ENCODE data around the gene FAM193B.

FAM193B gene

DNA sequence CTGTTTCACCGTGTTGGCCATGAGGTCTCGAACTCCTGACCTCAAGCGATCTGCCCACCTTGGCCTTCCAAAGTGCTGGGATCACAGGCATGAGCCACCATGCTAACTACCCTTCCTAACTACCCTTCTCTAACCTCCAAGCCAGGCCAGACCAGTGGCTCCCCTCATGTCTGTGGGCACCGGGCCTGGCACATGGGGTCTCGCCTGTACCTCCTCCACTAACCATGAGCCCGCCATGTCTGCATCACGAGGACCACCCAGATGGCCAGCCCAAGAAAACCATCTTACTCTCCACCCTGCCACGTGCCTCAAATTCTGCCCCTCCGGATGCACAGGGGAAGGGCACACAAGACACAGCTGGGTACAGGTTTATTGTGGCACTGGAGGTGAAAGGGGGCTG is 71.3 kb downstream of the FAM193B start:
- DNase-seq: no peak

DNA sequence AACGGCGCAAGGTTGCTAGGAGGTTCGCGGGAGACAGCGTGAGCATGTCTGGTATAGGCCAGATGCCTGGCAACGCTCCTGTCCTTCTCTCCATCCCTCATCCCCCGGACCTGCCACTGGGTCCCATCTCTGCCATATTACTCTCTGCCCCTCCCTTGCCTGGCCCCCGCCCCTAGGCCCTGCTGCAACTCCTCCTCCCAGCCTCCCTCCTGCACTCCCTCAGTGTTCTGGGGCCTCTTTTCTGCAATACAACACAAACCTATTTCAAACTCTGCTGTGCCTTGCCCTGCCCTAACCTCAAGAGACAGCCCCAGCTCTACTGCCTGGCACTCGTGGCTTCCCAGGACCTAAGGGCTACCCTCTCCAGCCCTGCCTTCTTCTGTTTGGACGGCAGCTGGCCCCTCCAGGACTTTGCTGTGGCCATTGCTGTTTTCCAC is 72.0 kb downstream of the FAM193B start:
- no peak for DNase-seq

DNA sequence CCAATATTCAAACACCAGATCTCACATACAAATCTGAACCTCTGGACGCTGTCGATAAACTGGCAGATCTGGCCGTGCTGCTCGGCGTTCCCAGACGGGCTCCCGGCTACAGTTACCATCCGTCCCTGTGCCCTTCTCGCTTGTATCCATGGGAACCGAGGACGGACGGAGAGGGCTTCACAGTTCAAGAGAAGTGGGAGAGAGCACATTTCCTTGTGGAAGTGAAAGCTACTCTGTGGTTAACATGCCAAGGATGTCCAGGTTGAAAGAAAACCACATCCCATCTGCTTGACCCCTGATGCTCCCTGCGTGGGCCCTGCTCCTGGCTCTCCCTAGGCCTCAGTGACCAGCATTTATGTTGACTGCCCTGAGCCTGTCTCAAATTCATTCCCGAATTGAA is 74.6 kb downstream of the FAM193B start:
- DNase-seq: peak; percentile 98

DNA sequence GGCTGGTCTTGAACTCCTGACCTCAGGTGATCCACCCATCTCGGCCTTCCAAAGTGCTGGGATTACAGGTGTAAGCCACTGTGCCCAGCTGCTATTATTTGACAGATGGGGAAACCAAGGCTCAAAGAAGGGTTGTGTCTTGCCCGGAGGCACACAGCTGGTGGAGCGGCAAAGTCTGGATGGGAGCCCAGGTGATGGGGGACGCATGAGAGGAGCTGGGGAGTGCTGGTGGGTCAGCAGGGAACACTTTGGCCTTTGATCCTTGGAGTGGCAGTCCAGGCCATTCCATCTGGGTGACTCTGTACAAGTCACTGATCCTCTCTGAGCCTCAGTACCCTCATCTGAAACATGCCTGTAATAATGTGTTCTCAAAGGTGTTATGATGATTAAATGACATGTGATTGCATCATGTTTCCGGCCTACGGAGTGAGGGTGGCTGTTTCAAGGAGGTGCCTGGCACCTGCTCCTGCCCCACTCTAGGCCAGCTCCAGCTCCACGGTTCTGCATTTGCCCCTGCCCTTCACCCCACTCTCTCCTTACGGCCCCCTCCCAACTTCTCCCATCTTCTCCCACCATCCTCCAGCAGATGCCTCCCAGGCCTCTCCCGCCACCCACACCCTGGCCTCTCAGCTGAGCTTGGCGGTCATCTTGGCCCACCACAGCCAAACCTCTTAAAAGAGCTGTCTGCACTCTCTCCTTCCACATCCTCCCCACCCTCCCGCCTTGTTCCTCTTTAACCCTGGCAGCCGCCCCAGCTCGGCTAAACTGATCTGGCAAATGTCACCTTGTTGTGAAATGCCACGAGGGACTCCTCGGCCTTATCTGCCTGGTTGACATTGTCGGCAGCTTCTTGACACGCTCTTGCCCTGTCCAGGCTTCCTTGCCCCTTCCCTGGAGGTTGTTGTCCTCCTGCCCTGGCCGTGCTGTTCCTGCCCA is 75.4 kb downstream of the FAM193B start:
- peak; percentile 96 for DNase-seq

DNA sequence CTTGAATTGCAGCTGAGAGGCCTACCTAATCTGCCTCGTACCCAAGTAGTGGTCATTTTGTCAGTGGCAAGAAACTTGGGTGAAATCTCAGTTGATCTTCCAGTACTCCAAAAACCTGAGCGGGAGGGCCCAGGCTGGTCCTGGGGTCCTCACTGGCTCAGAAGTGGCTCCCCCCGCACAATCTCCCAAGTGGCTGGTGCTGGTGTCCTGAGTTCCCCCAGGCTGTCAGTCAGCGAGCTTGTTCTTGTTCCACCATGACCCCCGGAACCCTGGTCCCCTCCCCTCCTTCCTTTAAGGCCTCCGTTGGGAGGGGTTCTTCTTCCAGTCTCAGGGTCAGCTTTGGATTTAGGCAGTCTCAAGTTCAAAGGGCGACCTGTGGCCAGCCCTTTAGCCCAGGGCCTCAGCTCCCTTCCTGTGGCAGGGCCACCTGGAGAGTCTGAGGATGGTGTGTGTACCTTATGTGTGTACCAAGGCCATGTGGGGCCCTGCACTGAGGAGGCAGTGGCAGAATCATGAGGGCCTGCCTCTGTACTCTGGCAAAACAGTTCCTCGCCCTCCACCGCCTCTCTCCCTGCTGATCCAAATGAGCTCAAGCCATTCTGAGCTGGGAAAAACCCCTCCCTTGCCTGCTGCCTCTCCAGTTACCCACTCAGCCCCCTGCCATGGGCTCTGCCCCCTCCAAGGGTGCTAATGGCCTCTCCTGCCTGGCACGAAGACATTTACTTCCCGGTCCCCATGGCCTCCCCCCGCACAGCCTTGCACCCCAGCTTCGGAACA is 76.5 kb downstream of the FAM193B start:
- no peak for DNase-seq

DNA sequence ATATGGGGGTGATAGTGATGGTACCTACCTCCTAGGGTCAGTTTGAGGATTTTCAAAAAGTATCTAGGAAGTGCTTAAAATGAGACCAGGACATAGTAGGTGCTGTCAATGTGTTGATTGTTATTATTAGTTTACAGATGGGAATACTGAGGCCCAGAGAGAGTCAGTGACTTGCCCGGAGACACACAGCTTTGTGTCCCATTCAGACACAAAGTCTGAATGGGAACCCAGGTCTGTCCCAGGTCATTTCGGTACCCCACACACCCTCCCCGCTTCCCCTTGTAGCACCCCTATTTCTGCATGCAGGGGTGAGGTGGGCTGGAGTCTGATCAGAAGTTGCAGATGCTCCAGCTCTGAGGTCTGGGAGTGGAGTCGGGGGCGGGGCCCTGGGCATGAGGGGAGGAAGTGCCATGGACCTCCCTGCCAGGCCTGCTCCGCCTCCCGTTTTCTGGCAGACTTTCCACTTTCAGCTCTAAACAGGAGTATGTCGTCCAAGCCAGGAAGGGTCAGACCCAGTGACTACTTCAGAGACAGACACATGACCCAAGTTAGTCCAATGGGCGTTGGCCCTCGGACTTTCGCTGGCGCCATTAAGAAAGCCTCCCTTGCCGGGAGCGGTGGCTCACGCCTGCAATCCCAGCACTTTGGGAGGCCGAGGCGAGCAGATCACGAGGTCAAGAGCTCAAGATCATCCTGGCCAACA is 77.7 kb downstream of the FAM193B start:
- DNase-seq: no peak

DNA sequence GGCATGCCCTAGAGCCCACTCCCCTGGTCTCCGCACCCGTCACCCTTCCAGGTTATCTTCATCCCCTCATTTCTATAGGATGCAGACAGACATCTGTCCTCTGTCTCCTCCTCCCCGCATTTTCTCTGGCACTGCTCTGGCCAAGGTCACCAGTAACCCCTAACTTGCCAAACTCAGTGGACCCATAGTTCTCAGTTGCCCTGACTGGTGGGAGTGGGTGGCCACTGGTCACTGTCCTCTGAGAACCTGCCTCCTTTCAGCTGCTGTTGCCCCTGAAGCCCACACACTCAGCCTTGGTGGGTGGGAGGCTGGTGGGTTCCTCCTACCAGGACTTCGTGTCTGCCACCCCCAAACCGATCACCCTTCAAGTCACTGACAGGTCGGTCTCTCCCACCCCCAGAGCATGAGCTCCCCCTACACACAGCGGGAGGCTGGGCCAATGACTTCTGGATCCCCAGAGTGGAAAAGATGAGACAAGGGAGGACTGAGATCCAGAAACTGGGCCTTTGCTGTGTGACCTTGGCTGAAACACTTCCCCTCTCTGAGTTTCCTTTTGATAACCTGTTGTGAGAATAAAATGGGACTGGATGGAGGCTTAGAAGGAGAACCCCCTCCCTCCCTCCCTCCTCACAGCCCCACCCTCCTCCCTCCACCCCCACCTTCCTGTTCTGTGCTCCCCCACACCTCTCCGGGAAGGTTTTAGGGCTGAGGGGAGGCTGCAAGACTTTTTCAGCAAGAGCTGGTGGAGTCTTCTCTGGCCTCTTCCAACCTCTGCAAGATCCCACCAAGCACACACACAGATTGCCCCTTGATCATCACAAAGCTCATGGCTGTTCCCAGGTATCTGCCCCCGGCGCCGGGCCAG is 78.6 kb downstream of the FAM193B start:
- no peak for DNase-seq

DNA sequence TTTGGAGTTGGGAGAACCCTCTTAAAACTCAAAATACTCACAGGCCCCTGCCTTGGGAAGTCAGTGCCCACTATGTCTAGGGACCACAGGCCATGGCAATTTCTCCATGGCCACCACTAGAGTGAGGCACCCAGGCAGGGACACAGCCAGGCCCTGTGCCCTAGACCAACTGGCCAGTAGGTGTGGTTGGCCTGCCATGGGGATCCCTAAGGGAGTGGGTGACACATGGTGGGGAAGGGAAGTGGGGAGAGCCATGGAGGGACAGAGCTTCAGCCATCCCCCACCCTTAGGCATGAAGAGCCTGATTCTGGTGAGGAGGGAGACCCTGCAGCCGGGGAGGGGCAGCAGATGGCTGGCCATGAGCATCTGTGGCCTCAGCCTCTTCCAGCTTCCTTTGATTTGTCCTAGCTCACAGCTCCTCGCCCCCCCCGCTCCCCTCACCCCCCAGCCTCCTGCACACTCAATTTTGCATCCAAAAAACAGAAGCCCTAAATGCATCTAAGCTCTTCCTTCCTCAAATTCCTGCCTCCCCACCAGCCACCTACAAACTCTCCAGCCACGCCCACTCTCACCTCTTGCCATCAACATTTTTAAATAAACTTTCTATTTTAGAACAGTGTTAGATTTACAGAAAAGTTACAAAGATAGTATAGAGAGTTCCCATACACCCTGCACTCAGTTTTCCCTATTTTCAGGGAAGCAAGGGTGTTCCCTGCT is 79.4 kb downstream of the FAM193B start:
- no peak for DNase-seq

DNA sequence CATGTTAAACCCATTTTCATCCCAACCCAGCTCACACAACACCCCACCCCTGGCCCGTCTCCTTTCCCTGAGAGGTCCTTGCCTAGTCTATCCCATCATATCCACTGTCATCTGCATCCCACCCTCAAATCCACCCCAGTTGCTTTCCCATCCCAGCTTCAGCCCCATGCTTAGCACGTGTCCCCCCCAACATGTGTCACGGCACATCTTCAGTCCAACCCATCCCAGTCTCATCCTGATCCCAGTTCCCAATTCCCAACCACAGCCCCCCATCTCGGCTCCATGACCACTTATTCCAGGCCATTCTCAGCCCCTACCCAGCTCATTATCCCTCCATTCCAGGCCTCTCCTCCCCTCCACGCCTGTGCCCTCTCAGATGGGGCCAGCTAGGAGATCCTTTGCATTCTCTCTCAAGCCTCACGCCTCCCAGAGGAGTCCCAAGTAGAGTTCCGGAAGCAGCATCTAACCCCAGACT is 80.3 kb downstream of the FAM193B start:
- no peak for DNase-seq

DNA sequence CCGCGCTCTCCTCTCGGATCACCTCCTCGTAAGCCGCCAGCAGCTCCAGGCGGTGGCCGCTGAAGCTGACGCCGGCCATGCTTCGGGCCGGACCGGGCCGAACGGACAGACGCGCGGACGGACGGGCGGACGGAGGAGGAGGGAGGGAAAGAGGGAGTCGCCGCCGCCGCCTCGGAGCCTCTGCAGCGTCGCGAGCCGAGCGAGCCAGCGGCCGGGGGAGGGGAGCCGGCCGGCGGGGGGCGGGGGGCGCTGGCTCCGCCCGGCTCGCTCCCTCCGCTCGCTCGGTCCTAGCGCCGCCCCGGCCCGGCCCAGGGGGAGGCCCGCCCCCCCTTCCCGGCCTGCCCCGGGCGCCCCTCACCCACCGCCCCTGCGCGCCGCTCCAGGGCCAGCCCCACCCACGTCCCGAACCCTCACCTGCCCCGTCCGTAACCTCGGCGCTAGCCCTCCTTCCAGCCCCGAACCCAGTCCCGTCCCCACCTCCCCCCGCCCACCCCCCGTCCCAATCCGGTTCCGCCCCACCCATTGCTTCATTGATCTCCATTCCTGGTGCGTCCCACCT is 80.8 kb downstream of the FAM193B start, which contains the start of gene DBN1:
TSS of gene DBN1 (minus strand) at position 192 of the 559 bp plus-strand sequence. CDS start at position 79, 113 bp downstream.
- DNase-seq: no peak

DNA sequence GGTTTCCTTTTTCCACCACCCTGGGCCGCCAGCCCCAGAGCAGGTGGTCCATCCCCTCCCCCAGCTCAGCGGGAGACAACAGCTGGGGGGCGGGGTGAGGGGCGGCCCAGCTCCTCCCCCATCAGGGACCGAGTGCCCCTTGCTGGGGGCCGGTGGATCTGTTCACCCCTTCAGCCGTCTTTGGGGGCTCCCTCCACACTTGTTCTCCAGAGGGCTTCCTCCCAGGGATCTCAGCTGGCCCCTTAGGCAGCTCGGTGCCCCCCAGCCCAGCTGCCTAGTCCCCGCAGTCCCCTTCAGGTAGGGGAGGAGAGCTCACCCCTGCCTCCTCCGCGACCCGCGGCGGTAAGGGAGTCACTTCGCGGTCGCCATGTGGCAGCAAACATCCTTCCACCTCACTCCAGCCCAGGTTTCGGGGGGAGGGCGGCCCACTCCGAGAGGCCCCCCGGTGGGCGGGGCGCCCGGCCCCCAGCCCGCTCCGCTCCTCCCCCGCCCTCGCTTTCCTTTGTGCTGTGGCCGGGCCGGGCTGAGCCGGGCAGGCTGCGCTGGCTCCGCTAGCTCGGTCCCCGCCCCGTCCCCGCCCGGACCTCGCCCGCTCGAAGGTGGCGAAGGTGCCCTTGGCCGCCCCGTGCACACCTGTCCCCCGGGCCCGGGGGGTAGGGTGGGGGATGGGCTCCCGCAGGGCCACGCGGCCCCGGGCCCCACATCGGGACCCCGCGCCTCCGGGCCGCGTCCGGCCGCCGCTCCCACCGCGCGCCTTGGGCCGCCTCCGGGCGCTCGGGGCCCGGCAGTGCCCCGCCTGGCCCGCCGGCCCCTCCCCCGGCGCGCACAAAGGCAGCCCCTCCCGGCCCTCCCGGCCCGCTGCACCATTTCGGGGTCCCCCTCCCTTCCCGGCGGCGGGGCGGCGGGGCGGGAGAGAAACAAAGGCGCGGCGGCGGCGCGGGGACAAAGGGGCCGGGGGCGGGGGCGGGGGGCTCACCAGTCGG is 81.6 kb downstream of the FAM193B start:
- DNase-seq: no peak

DNA sequence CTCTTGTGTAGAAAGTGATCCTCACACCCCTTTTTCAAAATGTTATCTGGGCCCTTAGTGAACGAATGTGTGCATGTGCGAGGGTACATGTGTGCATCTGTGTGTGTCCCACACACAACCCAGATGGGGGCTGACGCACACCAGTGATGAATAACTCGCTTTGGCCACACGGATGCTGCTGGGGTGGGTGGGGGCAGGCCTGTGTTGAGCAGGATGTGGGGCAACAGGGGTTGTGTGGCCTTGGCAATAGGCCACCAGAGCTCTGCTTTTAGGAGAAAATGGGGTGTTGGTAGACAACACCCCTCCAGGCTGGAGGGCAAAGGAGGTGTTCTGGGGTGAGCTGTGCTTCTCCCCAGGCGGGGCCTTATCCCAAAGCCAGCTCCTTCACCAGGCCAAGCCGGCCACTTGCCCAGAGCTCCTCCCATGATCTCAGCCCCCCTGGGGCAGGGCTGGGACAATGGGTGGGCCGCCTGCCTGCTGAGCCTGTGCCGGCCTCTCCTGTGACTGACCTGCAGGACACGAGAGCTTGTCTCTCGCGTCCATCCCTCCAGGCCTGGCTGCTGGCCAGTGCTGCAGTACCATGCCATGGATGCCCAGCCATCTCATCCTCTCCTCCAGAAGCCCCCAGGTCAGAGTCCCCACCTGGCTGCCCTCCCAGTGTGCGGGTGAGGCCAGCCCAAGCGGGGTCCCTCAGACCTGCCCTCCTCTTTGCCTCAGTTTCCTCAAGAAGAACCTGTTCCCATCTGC is 82.6 kb downstream of the FAM193B start:
- DNase-seq: no peak

DNA sequence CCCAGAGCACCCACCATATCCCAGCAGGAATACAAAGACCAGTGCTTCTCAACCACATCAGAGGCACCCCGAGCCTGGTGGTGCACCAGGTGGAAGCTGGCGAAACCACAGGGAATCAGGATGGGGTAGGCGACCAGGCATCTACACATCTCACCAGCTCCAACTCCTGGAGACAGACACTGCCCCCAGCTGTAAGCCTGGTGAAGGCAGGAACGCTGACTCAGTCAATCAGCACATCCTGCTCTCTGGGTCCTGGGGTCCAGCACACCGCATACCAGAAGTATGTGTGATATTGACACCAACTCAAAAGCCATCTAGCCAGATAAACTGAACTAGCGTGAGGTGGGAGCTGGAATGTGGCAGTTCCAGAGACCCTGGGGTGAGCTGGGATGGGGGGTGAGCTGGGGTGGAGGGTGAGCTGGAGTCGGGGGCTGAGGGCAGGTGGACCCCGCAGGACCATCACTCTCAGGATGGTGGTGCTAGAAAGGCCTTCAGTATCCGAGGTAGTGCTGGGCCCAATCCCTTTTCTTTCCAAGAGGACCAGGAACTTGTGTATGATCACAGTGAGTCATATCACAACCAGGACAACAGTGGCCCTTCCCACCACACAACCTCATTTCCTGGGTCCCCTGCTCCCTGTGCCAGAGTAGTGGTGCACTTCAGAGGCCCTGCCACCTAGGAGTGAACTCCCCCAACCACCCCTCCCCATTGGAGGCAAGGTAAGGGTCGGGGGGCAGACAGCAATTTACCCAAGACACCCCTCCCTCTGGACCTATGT is 83.4 kb downstream of the FAM193B start:
- no peak for DNase-seq
